A549 (cell line): ENCODE measurements around the gene GOLGA1. TPM values are rescaled to one million over a fixed set of nuclear protein-coding genes. Genes with fewer than 3 reads are reported as not detected.

ENCODE experiments used
- ATAC-seq, 2 experiments: fragments of 200-7000 bp in 1 of 2; fragments of >200 bp in 1 of 2; cut with Nextera tagmentation in 1 of 2; cut with Tn5 transposase in 1 of 2; 3 replicates each; pipeline versions ENCODE4 v1.8.0 to v1.9.1; 2018 to 2020; ENCODE audit warnings: mild to moderate bottlenecking in 1 of 2, moderate library complexity in 1 of 2
- CTCF ChIA-PET: fragments of 300-600 bp; sonication (Branson Sonifier 250); formaldehyde crosslinking; extraction: SDS; loops from one replicate; lab custom pipeline; 2021; ENCODE audit warnings: antibody characterized with exemption, inconsistent platforms; lab: Yijun Ruan, JAX
- POLR2A ChIA-PET: fragments of 350-600 bp; formaldehyde crosslinking; extraction: SDS; loops from one replicate; lab custom pipeline; 2021; ENCODE audit warnings: antibody characterized with exemption, inconsistent platforms; lab: Yijun Ruan, JAX
- DNase-seq, 2 experiments: peaks; one replicate each; pipeline versions ENCODE4 v3.0.0 to v3.0.0-alpha.2; 2011 to 2016; ENCODE audit warnings: low read depth in 1 of 2, low spot score in 1 of 2
- FAIRE-seq: peaks from 2 replicates; lab custom pipeline; 2011; peaks lifted over from hg19 to GRCh38; lab: Jason Lieb, UNC
- H3K27ac ChIP-seq, 2 experiments: fragments of >200 bp; sonication (Bioruptor Twin); formaldehyde crosslinking; 3 replicates each; pipeline ENCODE4 v1.5.1; 2016 to 2017
- H3K4me1 ChIP-seq: fragments of >200 bp; sonication (Bioruptor Twin); formaldehyde crosslinking; 3 replicates; pipeline ENCODE4 v1.6.1; 2016
- H3K4me2 ChIP-seq: fragments of >200 bp; sonication (Bioruptor Twin); formaldehyde crosslinking; 3 replicates; pipeline ENCODE4 v1.6.1; 2016
- H3K4me3 ChIP-seq: fragments of >200 bp; sonication (Bioruptor Twin); formaldehyde crosslinking; 3 replicates; pipeline ENCODE4 v1.5.1; 2016
- H3K9me3 ChIP-seq: fragments of >200 bp; sonication (Bioruptor Twin); formaldehyde crosslinking; 3 replicates; pipeline ENCODE4 v1.6.1; 2016
- CBX2 ChIP-seq: fragments of 200-600 bp; sonication (generic); IDR thresholded peaks from 2 replicates; pipeline ENCODE4 v1.6.1; 2016; ENCODE audit warnings: low read depth, mild to moderate bottlenecking, borderline replicate concordance
- CBX8 ChIP-seq: fragments of 200-600 bp; sonication (generic); IDR thresholded peaks from 2 replicates; pipeline ENCODE4 v1.6.1; 2016
- CEBPB ChIP-seq, 2 experiments: fragments of >200 bp in 1 of 2; sonication (Bioruptor Twin) in 1 of 2; formaldehyde crosslinking in 1 of 2; IDR thresholded peaks; 2 replicates each; pipeline ENCODE4 v1.6.1; 2012 to 2016
- E2F6 ChIP-seq: IDR thresholded peaks from 2 replicates; pipeline ENCODE4 v1.6.1; 2012; ENCODE audit warnings: low read depth, borderline replicate concordance
- ELK1 ChIP-seq: fragments of 150-350 bp; IDR thresholded peaks from 2 replicates; pipeline ENCODE4 v1.6.1; 2014; ENCODE audit warnings: low read depth, mild to moderate bottlenecking, low read length
- EP300 ChIP-seq, 2 experiments: fragments of >200 bp; sonication (Bioruptor Twin); formaldehyde crosslinking; IDR thresholded peaks; 2 replicates in 1 of 2; 3 replicates in 1 of 2; pipeline ENCODE4 v1.6.1; 2016 to 2017
- FOSB ChIP-seq: fragments of 250-450 bp; sonication (Bioruptor Pico); IDR thresholded peaks from 2 replicates; pipeline ENCODE4 v1.5.0; 2020; ENCODE audit warnings: mild to moderate bottlenecking, moderate library complexity
- GATA3 ChIP-seq: IDR thresholded peaks from 2 replicates; pipeline ENCODE4 v1.6.1; 2012; ENCODE audit warnings: borderline replicate concordance
- HDAC2 ChIP-seq: fragments of 200-600 bp; sonication (generic); IDR thresholded peaks from 2 replicates; pipeline ENCODE4 v1.6.1; 2016
- HEYL ChIP-seq: fragments of 250-450 bp; sonication (Bioruptor Pico); IDR thresholded peaks from 2 replicates; pipeline ENCODE4 v1.8.0; 2021; ENCODE audit warnings: mild to moderate bottlenecking, moderate library complexity
- HMGXB4 ChIP-seq: fragments of 250-450 bp; sonication (Bioruptor Pico); IDR thresholded peaks from 2 replicates; pipeline ENCODE4 v1.5.0; 2021; ENCODE audit warnings: mild to moderate bottlenecking, moderate library complexity, borderline replicate concordance
- HOXA7 ChIP-seq: fragments of 250-450 bp; sonication (Bioruptor Pico); IDR thresholded peaks from 2 replicates; pipeline ENCODE4 v1.5.0; 2020; ENCODE audit warnings: mild to moderate bottlenecking, moderate library complexity
- HOXB5 ChIP-seq: fragments of 250-450 bp; sonication (Bioruptor Pico); IDR thresholded peaks from 2 replicates; pipeline ENCODE4 v1.5.0; 2020; ENCODE audit warnings: mild to moderate bottlenecking, moderate library complexity
- JUN ChIP-seq, 2 experiments: fragments of >200 bp; sonication (Bioruptor Twin); formaldehyde crosslinking; IDR thresholded peaks; 2 replicates in 1 of 2; 3 replicates in 1 of 2; pipeline ENCODE4 v1.6.1; 2016 to 2017
- MAZ ChIP-seq: fragments of 150-350 bp; IDR thresholded peaks from 2 replicates; pipeline ENCODE4 v1.6.1; 2014; ENCODE audit warnings: antibody characterized with exemption, low read depth, low read length, borderline replicate concordance
- MYC ChIP-seq: IDR thresholded peaks from 2 replicates; pipeline ENCODE4 v1.6.1; 2012; ENCODE audit warnings: mild to moderate bottlenecking, inconsistent platforms, low read length, improper control_type of control experiment, borderline replicate concordance
- PHF8 ChIP-seq: fragments of 200-600 bp; sonication (generic); IDR thresholded peaks from 2 replicates; pipeline ENCODE4 v1.6.1; 2016; ENCODE audit warnings: low read depth, mild to moderate bottlenecking, antibody characterized with exemption, moderate library complexity, borderline replicate concordance
- POLR2A ChIP-seq: IDR thresholded peaks from 2 replicates; pipeline ENCODE4 v1.6.1; 2012; ENCODE audit warnings: mild to moderate bottlenecking, low read length
- RARB ChIP-seq: fragments of 250-450 bp; sonication (Bioruptor Pico); IDR thresholded peaks from 2 replicates; pipeline ENCODE4 v1.8.0; 2021; ENCODE audit warnings: mild to moderate bottlenecking, moderate library complexity
- RFX5 ChIP-seq: fragments of 450-650 bp; IDR thresholded peaks from 2 replicates; pipeline ENCODE4 v1.7.1; 2014; ENCODE audit warnings: antibody characterized with exemption, mild to moderate bottlenecking, moderate library complexity
- RNF2 ChIP-seq: fragments of 200-600 bp; sonication (generic); IDR thresholded peaks from 2 replicates; pipeline ENCODE4 v1.6.1; 2016; ENCODE audit warnings: low read depth, mild to moderate bottlenecking, antibody characterized with exemption, moderate library complexity, borderline replicate concordance
- SREBF2 ChIP-seq: fragments of 450-650 bp; IDR thresholded peaks from 2 replicates; pipeline ENCODE4 v1.6.1; 2014; ENCODE audit warnings: mild to moderate bottlenecking, moderate library complexity
- TFCP2L1 ChIP-seq: fragments of 250-450 bp; sonication (Bioruptor Pico); IDR thresholded peaks from 2 replicates; pipeline ENCODE4 v1.5.0; 2021; ENCODE audit warnings: mild to moderate bottlenecking
- TP53 ChIP-seq: fragments of 250-450 bp; sonication (Bioruptor Pico); IDR thresholded peaks from 2 replicates; pipeline ENCODE4 v1.5.0; 2021; ENCODE audit warnings: mild to moderate bottlenecking, moderate library complexity
- WGBS: methylation state at CpG from one replicate; pipeline ENCODE4 v1.1.6; 2017; ENCODE audit errors: missing lambda C conversion rate; 5-methylcytosine and 5-hydroxymethylcytosine counted together
- polyA plus RNA-seq, 4 experiments: library from polyadenylated mRNA; depleted of rRNA in 3 of 4; stranded (reverse); fragments of >200 nt; fragmentation: RNase III in 1 of 4; extraction: RNeasy Plus Mini Kit Qiagen cat#74134 plus additional on column Dnase treatment in 1 of 4; gene quantifications; 2 replicates in 3 of 4; 3 replicates in 1 of 4; pipeline ENCODE4 v1.2.3, GENCODE V29; 2011 to 2017
- TF ChIP-seq, protein P1 (sequence below): IDR thresholded peaks from 2 replicates; pipeline ENCODE4 v1.6.1; 2012

Gene GOLGA1
- polyA plus RNA-seq, 2 of the 4 experiments (the other 2 are of a cell fraction): 10.0 to 19.4 TPM

DNA sequence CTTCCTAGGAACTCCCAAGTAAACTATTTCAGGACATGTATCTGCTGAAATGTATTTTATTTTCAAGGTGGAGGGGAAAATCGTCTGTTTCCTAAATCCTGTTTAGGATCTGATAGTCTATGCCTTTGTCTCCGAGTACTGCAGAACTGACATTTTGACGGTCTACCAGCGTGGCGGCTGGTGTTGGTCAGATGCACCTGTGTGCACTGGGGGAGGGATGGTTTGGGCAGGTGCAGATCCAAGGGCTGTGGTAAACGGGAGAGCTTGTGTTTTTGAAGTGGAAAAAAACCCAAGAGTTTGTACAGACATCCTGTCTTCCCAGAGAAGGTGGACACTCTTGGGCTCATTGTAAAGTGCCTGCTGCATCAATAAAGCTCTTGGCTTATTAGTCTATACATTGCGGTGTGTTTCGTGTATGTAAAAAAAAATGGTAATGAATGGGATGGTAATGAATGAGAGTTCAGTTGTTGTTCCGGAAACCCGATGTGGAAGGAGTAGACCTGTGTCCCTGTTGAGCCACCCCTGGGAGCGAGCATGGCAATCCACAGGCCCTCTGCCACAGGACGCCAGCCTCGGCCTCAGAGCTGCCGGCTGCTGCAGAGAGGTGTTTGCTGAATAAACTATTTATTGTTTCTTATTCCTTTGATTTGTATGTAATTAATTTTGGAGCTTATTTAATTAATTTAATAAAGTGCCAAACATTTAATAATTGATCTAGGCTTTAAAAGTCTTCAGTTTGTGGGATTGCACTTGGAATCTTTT is 63.7 kb downstream of the GOLGA1 start:
- TF ChIP-seq PHF8: no peak
- TF ChIP-seq JUN (IDR thresholded peaks at IDR 0.05): 0 out of 5 replicates have a peak, but pooled peaks of 1 of the 2 experiments have one; percentile 13
- DNase-seq: no peak
- ATAC-seq: no peak
- FAIRE-seq: no peak
- Histone ChIP-seq H3K4me1 (peaks cover 10% of the 10 kb centered on the region; the same call in 1 of the 3 replicates), H3K4me2 (no peak overlapping the region), H3K9me3 (no peaks in the 10 kb centered on the region), H3K27ac (no peak overlapping the region), H3K4me3 (no peak overlapping the region)
- CTCF ChIA-PET: interaction anchor here (1.7 kb wide), 1 partner anchor 24 kb away, joined by 5 read pairs; the partner anchor contains the start of gene WDR38
- POLR2A ChIA-PET: interaction anchor here (1.5 kb wide), 1 partner anchor 15 kb away, joined by 4 read pairs; no protein-coding TSS in a partner anchor
- WGBS: 86% methylated on average over 14 of the region's 14 CpGs

GRCh38 chr9:124875501-124875900 is 65.4 kb downstream of the GOLGA1 start:
- FAIRE-seq: no peak
- H3K4me1 ChIP-seq: peaks cover 27% of the 10 kb centered on the region; the same call in 2 of the 3 replicates

GRCh38 chr9:124873664-124874063 is 67.2 kb downstream of the GOLGA1 start:
- Histone ChIP-seq H3K4me1 (peaks cover 31% of the 10 kb centered on the region; the same call in 2 of the 3 replicates), H3K4me2 (no peak overlapping the region), H3K9me3 (no peaks in the 10 kb centered on the region), H3K27ac (no peak overlapping the region), H3K4me3 (no peak overlapping the region)
- FAIRE-seq: no peak
- ATAC-seq: no peak
- 78% methylated on average over 11 of the region's 14 CpGs for WGBS
- POLR2A ChIA-PET: no interaction called here
- no peak for DNase-seq
- TF ChIP-seq MAZ: no peak
- TF ChIP-seq GATA3: no peak
- no peak for TF ChIP-seq ELK1
- CTCF ChIA-PET: interaction anchor here (2.8 to 4.4 kb wide), 2 partner anchors 8 to 21 kb away, joined by 8 to 17 read pairs; partner anchors contain the start of gene WDR38

More at GRCh38 chr9:124875501-124875900, 65.4 kb downstream of the GOLGA1 start:
- 95% methylated on average over 6 of the region's 6 CpGs for WGBS
- DNase-seq (no peak), ATAC-seq (no peak)
- CTCF ChIA-PET: interaction anchor here (1.6 to 4.4 kb wide), 2 partner anchors 23 to 99 kb away, joined by 4 to 17 read pairs; partner anchors contain the start of genes OLFML2A and WDR38
- H3K4me2 ChIP-seq: no peak overlapping the region
- no peak overlapping the region for H3K4me3 ChIP-seq
- H3K27ac ChIP-seq: no peak overlapping the region
- no peak for TF ChIP-seq MYC
- TF ChIP-seq CBX8: no peak
- no peak for TF ChIP-seq RNF2
- TF ChIP-seq TFCP2L1 (CRISPR knock-in tag): no peak
- no peak for TF ChIP-seq RFX5
- no peak for TF ChIP-seq CEBPB (IDR thresholded peaks at IDR 0.05)
- no peak for TF ChIP-seq HDAC2
- TF ChIP-seq, all 56 proteins: peak for 0
- POLR2A ChIA-PET: no interaction called here
- no peaks in the 10 kb centered on the region for H3K9me3 ChIP-seq

DNA sequence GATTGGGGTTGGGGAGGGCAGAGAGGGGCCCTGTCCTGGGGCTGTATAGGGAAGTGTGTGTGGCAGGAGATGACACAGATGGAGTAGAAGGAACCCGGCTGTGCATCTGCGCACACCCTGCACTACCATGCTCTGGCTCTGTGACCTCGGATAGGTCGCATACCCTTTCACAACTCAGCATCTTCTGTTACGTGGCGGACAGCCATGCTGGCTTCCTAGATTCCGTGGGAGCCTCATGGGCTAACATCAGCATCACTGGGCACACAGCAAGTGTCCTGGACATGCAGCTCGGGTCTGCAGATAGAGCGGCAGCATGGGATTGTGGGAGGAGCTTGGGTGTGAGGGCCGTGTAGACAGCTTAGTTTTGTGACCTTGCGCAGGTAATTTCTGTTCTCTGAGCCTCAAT is 69.7 kb downstream of the GOLGA1 start:
- no peak for TF ChIP-seq HMGXB4
- no peak for TF ChIP-seq SREBF2
- TF ChIP-seq RFX5: no peak
- TF ChIP-seq HOXA7 (CRISPR knock-in tag): no peak
- TF ChIP-seq GATA3: no peak
- TF ChIP-seq FOSB (CRISPR knock-in tag): no peak
- no peak for TF ChIP-seq MYC
- no peak for TF ChIP-seq POLR2A
- no peak for TF ChIP-seq HEYL (CRISPR knock-in tag)
- no peak for TF ChIP-seq E2F6
- no peak for TF ChIP-seq TP53
- TF ChIP-seq, protein P1, sequence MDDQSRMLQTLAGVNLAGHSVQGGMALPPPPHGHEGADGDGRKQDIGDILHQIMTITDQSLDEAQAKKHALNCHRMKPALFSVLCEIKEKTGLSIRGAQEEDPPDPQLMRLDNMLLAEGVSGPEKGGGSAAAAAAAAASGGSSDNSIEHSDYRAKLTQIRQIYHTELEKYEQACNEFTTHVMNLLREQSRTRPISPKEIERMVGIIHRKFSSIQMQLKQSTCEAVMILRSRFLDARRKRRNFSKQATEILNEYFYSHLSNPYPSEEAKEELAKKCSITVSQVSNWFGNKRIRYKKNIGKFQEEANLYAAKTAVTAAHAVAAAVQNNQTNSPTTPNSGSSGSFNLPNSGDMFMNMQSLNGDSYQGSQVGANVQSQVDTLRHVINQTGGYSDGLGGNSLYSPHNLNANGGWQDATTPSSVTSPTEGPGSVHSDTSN: no peak
- TF ChIP-seq EP300 (IDR thresholded peaks at IDR 0.05): no peak
- no peak for TF ChIP-seq HOXB5 (CRISPR knock-in tag)
- TF ChIP-seq CBX2: no peak
- TF ChIP-seq MAZ: no peak
- TF ChIP-seq RARB (CRISPR knock-in tag): no peak
- peak overlapping the region; percentile 97 for H3K4me2 ChIP-seq
- no peak for ATAC-seq
- H3K27ac ChIP-seq: peak overlapping the region in 1 of 2 experiments; percentile 8; a peak in 1 of 6 replicates
- FAIRE-seq: no peak
- DNase-seq: no peak
- no peak overlapping the region; the same call in 2 of the 3 replicates for H3K4me3 ChIP-seq
- POLR2A ChIA-PET: no interaction called here
- WGBS: 87% methylated on average over 11 of the region's 11 CpGs
- CTCF ChIA-PET: interaction anchor here (0.9 to 4.4 kb wide), 4 partner anchors 10 to 18 kb away, joined by 3 to 17 read pairs (median 6); partner anchors contain the start of genes ARPC5L, RPL35 and WDR38
- no peaks in the 10 kb centered on the region for H3K9me3 ChIP-seq
- peaks cover 37% of the 10 kb centered on the region; the same call in 2 of the 3 replicates for H3K4me1 ChIP-seq
